Measurements from ENCODE around the gene GALNTL6.

- TF ChIP-seq CTCF (conservative IDR thresholded peaks at IDR 0.05; ENCODE audit: low read depth in 2 of 2) (no peak), REST (IDR thresholded peaks at IDR 0.05; ENCODE audit: unreplicated experiment) (no peak), JUNB (IDR thresholded peaks at IDR 0.05; ENCODE audit: unreplicated experiment) (no peak), CREB1 (CRISPR knock-in tag; IDR thresholded peaks at IDR 0.05; ENCODE audit: low read depth) (no peak), POLR2AphosphoS5 (IDR thresholded peaks at IDR 0.05; ENCODE audit: low read depth) (no peak)
These were observed 895.0 kb downstream of the GALNTL6 start for GRCh38 chr4:172708184-172708583.
